H1 (cell line): ENCODE data around the gene DDR2. TPM values are rescaled to one million over a fixed set of nuclear protein-coding genes. Genes with fewer than 3 reads are reported as not detected.
"Not testable (repeated sequence)": the region's sequence is repeated elsewhere in the genome, so short reads cannot be mapped to it uniquely, and the experiment has no call there.

ENCODE experiments used
- CTCF ChIA-PET: fragments of 300-600 bp; sonication (Branson Sonifier 250); formaldehyde crosslinking; loops from one replicate; lab custom pipeline; 2021; ENCODE audit not compliant: partially characterized antibody; lab: Charles Lee
- POLR2A ChIA-PET: fragments of 300-600 bp; sonication (Branson Sonifier 250); formaldehyde crosslinking; loops from one replicate; lab custom pipeline; 2021; ENCODE audit warnings: inconsistent platforms; ENCODE audit not compliant: partially characterized antibody; lab: Charles Lee
- DNase-seq, 2 experiments: peaks; one replicate each; pipeline versions ENCODE4 v3.0.0 to v3.0.0-alpha.2; 2010 to 2022; ENCODE audit warnings: low spot score in 2 of 2, low read depth in 1 of 2, mixed read lengths in 1 of 2
- FAIRE-seq: peaks from 2 replicates; lab custom pipeline; 2011; peaks lifted over from hg19 to GRCh38; lab: Jason Lieb, UNC
- H2AFZ ChIP-seq: 2 replicates; pipeline ENCODE4 v1.8.1; 2012; ENCODE audit warnings: low read length, inconsistent platforms
- H2AK5ac ChIP-seq: 2 replicates; pipeline ENCODE4 v1.6.1; 2013; ENCODE audit warnings: low read depth, low read length
- H2BK120ac ChIP-seq: replicated peaks from 2 replicates; pipeline ENCODE3; 2013; ENCODE audit warnings: low read depth, low read length, inconsistent platforms
- H2BK12ac ChIP-seq: 2 replicates; pipeline ENCODE4 v1.6.1; 2013; ENCODE audit warnings: low read depth, low read length
- H2BK15ac ChIP-seq: 2 replicates; pipeline ENCODE4 v1.6.1; 2013; ENCODE audit warnings: low read length
- H2BK20ac ChIP-seq: 2 replicates; pipeline ENCODE4 v1.6.1; 2013; ENCODE audit warnings: low read length
- H2BK5ac ChIP-seq: 2 replicates; pipeline ENCODE4 v1.6.1; 2013; ENCODE audit warnings: low read depth, low read length
- H3K14ac ChIP-seq: 2 replicates; pipeline ENCODE4 v1.6.1; 2013; ENCODE audit warnings: inconsistent platforms; ENCODE audit not compliant: insufficient read length
- H3K18ac ChIP-seq: 2 replicates; pipeline ENCODE4 v1.6.1; 2013; ENCODE audit warnings: low read length; ENCODE audit errors: extremely low read depth
- H3K23ac ChIP-seq: 2 replicates; pipeline ENCODE4 v1.6.1; 2013; ENCODE audit warnings: inconsistent platforms; ENCODE audit not compliant: insufficient read length
- H3K23me2 ChIP-seq: 2 replicates; pipeline ENCODE4 v1.6.1; 2013; ENCODE audit warnings: low read depth, low read length
- H3K27ac ChIP-seq: 2 replicates; pipeline ENCODE4 v1.6.1; 2011; ENCODE audit warnings: low read depth, low read length, inconsistent platforms
- H3K27me3 ChIP-seq, 4 experiments: replicated peaks in 1 of 4; 1 replicate in 1 of 4; 2 replicates in 3 of 4; pipeline versions ENCODE4 v1.6.1 to v1.8.1; 2011 to 2013; ENCODE audit warnings: low read length in 3 of 4, mild to moderate bottlenecking in 3 of 4, inconsistent platforms in 2 of 4, mixed read lengths in 2 of 4, moderate library complexity in 1 of 4; ENCODE audit not compliant: control insufficient read depth in 3 of 4, insufficient read depth in 3 of 4; ENCODE audit errors: extremely low read depth in 1 of 4
- H3K36me3 ChIP-seq, 4 experiments: 2 replicates each; pipeline versions ENCODE4 v1.6.1 to v1.8.1; 2011 to 2013; ENCODE audit warnings: mild to moderate bottlenecking in 4 of 4, low read length in 3 of 4, moderate library complexity in 2 of 4, control low read depth in 1 of 4, inconsistent platforms in 1 of 4; ENCODE audit not compliant: insufficient read depth in 4 of 4, control insufficient read depth in 2 of 4
- H3K4ac ChIP-seq: replicated peaks from 2 replicates; pipeline ENCODE3; 2013; ENCODE audit warnings: low read length, low read depth, mixed read lengths, inconsistent platforms; ENCODE audit not compliant: insufficient read length
- H3K4me1 ChIP-seq, 4 experiments: replicated peaks in 1 of 4; 1 replicate in 1 of 4; 2 replicates in 3 of 4; pipeline versions ENCODE4 v1.6.1 to v1.8.1; 2011 to 2013; ENCODE audit warnings: low read length in 3 of 4, inconsistent platforms in 2 of 4, mixed read lengths in 1 of 4; ENCODE audit not compliant: insufficient read depth in 4 of 4, control insufficient read depth in 3 of 4
- H3K4me2 ChIP-seq, 2 experiments: 2 replicates each; pipeline versions ENCODE4 v1.6.1 to v1.8.1; 2011 to 2013; ENCODE audit warnings: low read depth in 2 of 2, low read length in 2 of 2, control low read depth in 1 of 2, inconsistent platforms in 1 of 2, mild to moderate bottlenecking in 1 of 2; ENCODE audit not compliant: insufficient read depth in 1 of 2
- H3K4me3 ChIP-seq, 4 experiments: fragments of 200-600, 300-600 bp in 1 of 4; sonication (generic), shearing (Covaris generic), sonication (Bioruptor Twin) in 1 of 4; 2 replicates each; pipeline versions ENCODE4 v1.5.1 to v1.8.1; 2011 to 2016; ENCODE audit warnings: low read length in 4 of 4, low read depth in 3 of 4, control low read depth in 2 of 4, inconsistent platforms in 2 of 4, mild to moderate bottlenecking in 2 of 4, mixed read lengths in 1 of 4, moderate library complexity in 1 of 4; ENCODE audit not compliant: insufficient read depth in 2 of 4; ENCODE audit errors: extremely low read depth in 1 of 4
- H3K56ac ChIP-seq: replicated peaks from 2 replicates; pipeline ENCODE3; 2013; ENCODE audit warnings: low read depth, mild to moderate bottlenecking, mixed read lengths, low read length, inconsistent platforms; ENCODE audit not compliant: insufficient read length
- H3K79me1 ChIP-seq: 2 replicates; pipeline ENCODE4 v1.6.1; 2013; ENCODE audit warnings: low read depth, low read length, control low read depth
- H3K79me2 ChIP-seq, 2 experiments: 2 replicates each; pipeline versions ENCODE4 v1.6.1 to v1.8.1; 2012 to 2013; ENCODE audit warnings: low read length in 2 of 2, mild to moderate bottlenecking in 2 of 2, inconsistent platforms in 1 of 2; ENCODE audit not compliant: insufficient read depth in 2 of 2, control insufficient read depth in 1 of 2
- H3K9ac ChIP-seq, 4 experiments: replicated peaks in 1 of 4; 1 replicate in 1 of 4; 2 replicates in 3 of 4; pipeline versions ENCODE4 v1.6.1 to v1.8.1; 2011 to 2013; ENCODE audit warnings: low read depth in 3 of 4, low read length in 3 of 4, control low read depth in 2 of 4, mild to moderate bottlenecking in 2 of 4, moderate library complexity in 2 of 4, inconsistent platforms in 1 of 4; ENCODE audit errors: extremely low read depth in 1 of 4
- H3K9me3 ChIP-seq, 2 experiments: 2 replicates each; pipeline versions ENCODE4 v1.6.1 to v1.8.1; 2012 to 2013; ENCODE audit warnings: mild to moderate bottlenecking in 2 of 2, moderate library complexity in 2 of 2, control low read depth in 1 of 2, inconsistent platforms in 1 of 2, low read depth in 1 of 2, low read length in 1 of 2, mixed read lengths in 1 of 2; ENCODE audit not compliant: insufficient read depth in 2 of 2
- H4K20me1 ChIP-seq, 2 experiments: replicated peaks in 1 of 2; 2 replicates each; pipeline versions ENCODE3 to v1.8.1; 2011 to 2013; ENCODE audit warnings: inconsistent platforms in 2 of 2, low read length in 2 of 2, mild to moderate bottlenecking in 1 of 2; ENCODE audit not compliant: insufficient read depth in 2 of 2, control insufficient read depth in 1 of 2
- H4K5ac ChIP-seq: 2 replicates; pipeline ENCODE4 v1.6.1; 2013; ENCODE audit warnings: low read length, low read depth, mixed read lengths, inconsistent platforms; ENCODE audit not compliant: insufficient read length
- H4K8ac ChIP-seq: 2 replicates; pipeline ENCODE4 v1.8.0; 2013; ENCODE audit warnings: mild to moderate bottlenecking, moderate library complexity, low read length, inconsistent platforms; ENCODE audit not compliant: insufficient read depth; ENCODE audit errors: extremely low read depth
- H4K91ac ChIP-seq: replicated peaks from 2 replicates; pipeline ENCODE3; 2013; ENCODE audit warnings: low read length, mixed read lengths, inconsistent platforms; ENCODE audit not compliant: insufficient read length
- PHF8 ChIP-seq: fragments of 200-600 bp; sonication (generic); conservative IDR thresholded peaks from 2 replicates; pipeline ENCODE4 v1.7.1; 2012; ENCODE audit warnings: low read depth, mild to moderate bottlenecking, inconsistent platforms, low read length, moderate library complexity
- WGBS, 2 experiments: shearing (Covaris generic) in 1 of 2; methylation state at CpG; one replicate each; pipeline versions ENCODE4 v1.1.6 to v1.1.7; 2013 to 2015; ENCODE audit warnings: low lambda C conversion rate in 2 of 2, mixed read lengths in 2 of 2, inconsistent platforms in 1 of 2, low coverage in 1 of 2, missing lambda C conversion rate in 1 of 2; ENCODE audit not compliant: insufficient replicate concordance in 2 of 2, insufficient coverage in 1 of 2, insufficient read length in 1 of 2; ENCODE audit errors: extremely low coverage in 1 of 2, missing lambda C conversion rate in 1 of 2; 5-methylcytosine and 5-hydroxymethylcytosine counted together
- polyA plus RNA-seq, 7 experiments: library from polyadenylated mRNA; depleted of rRNA in 3 of 7; stranded (reverse) in 5 of 7; unstranded in 2 of 7; fragments of >200 nt in 5 of 7; fragments of 200-250 nt in 2 of 7; gene quantifications; 1 replicate in 5 of 7; 2 replicates in 1 of 7; 4 replicates in 1 of 7; pipeline versions ENCODE4 v1.2.1 to v1.2.3, GENCODE V29; 2011 to 2013; ENCODE audit warnings: missing spikeins in 2 of 7, mixed read lengths in 2 of 7
- total RNA-seq: library from RNA; stranded (reverse); fragmentation: NEBNext Ultra II Directional; extraction: Animal tissue kit (Norgen Biotek cat#: 25700); gene quantifications from 2 replicates; pipeline ENCODE4 v1.2.1, GENCODE V29; 2021

DDR2 gene
- total and polyA plus RNA-seq, 2 of the 8 experiments (the other 6 are each of a cell fraction or from before 2014, with no cell fraction given) = 1.00 to 2.1 TPM

DNA sequence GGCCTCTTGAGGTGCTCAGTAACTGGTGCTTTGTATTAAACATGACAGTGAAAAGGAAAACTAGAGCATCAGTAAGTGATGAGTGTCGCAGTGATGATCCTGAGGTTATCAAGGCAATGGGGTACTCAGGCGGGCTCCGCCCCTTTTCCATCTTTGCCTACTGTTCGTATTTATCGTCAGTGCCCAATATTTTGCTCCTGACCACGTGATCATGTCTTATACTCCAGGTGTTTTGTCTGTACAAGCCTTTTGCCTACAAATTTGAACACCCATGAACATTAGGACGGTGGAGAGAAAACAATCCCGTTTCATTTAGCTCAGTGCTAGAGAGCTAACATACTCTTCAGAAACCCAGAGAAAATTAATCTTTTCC is 158.7 kb downstream of the DDR2 start:
- H3K14ac ChIP-seq, H2BK12ac ChIP-seq, H2BK120ac ChIP-seq, H4K5ac ChIP-seq, H3K27me3 ChIP-seq, H2AFZ ChIP-seq, H3K23me2 ChIP-seq, H3K4me1 ChIP-seq, H2BK20ac ChIP-seq, H2BK15ac ChIP-seq, H4K8ac ChIP-seq, H2BK5ac ChIP-seq, DNase-seq, H4K91ac ChIP-seq, H3K4ac ChIP-seq, H3K79me1 ChIP-seq, H3K27ac ChIP-seq, H3K18ac ChIP-seq, H3K79me2 ChIP-seq, H3K9me3 ChIP-seq, H3K56ac ChIP-seq, H4K20me1 ChIP-seq, H2AK5ac ChIP-seq, H3K23ac ChIP-seq, POLR2A ChIA-PET, FAIRE-seq: not testable (repeated sequence)
- Histone ChIP-seq H3K4me3 (peak overlapping the region; percentile 47 to 62 (median 55)), H3K36me3 (peaks cover 0 to 15% (median 1%) of the 10 kb centered on the region in 4 experiments; a peak in 3 of 8 replicates), H3K4me2 (peak overlapping the region; percentile 12 to 67; a peak in 3 of 4 replicates), H3K9ac (peak overlapping the region in 3 of 4 experiments; percentile 20 to 63 (median 43); a peak in 5 of 7 replicates)
- CTCF ChIA-PET = interaction anchor here (1.3 kb wide), 1 partner anchor 178 kb away, joined by 3 read pairs; no protein-coding TSS in a partner anchor
- TF ChIP-seq PHF8 = 0 out of 2 replicates have a peak, but pooled peaks have one; percentile 19
- WGBS, 2 experiments = 2% methylated on average over 6 of the region's 8 CpGs; no CpG with 5 or more reads in 1 of the 2 experiments

DNA sequence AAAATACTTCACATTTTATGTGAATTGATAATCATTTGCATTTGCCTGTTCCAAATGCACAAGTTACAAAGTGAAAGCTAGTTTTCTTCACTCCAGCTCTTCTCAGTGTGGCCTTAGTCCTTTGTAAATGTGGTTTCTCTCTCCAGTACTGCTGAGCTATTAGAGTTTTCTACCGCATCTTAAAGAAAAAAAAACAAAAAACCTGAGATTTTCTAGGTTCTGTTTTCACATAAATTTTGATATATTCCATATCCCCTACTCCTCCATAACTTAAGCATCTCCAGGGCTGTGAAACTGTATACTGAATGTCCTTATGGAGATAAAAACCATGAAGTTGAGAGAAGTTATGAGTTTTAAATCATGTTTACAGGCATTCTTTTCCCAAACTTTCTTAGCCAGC is 162.0 kb downstream of the DDR2 start:
- H2BK12ac ChIP-seq, H2BK120ac ChIP-seq, H2BK15ac ChIP-seq, H3K4ac ChIP-seq, H3K79me2 ChIP-seq, H3K9me3 ChIP-seq, H3K56ac ChIP-seq, DNase-seq, FAIRE-seq, H3K4me1 ChIP-seq, H4K5ac ChIP-seq, CTCF ChIA-PET, H3K14ac ChIP-seq, H3K27me3 ChIP-seq, H3K4me2 ChIP-seq, H3K23ac ChIP-seq, H4K8ac ChIP-seq, H2AFZ ChIP-seq, H4K20me1 ChIP-seq, H3K23me2 ChIP-seq, H3K18ac ChIP-seq, H3K27ac ChIP-seq, H4K91ac ChIP-seq, H3K79me1 ChIP-seq, H2AK5ac ChIP-seq, H2BK5ac ChIP-seq, POLR2A ChIA-PET, H3K4me3 ChIP-seq, H3K9ac ChIP-seq, H2BK20ac ChIP-seq: not testable (repeated sequence)
- WGBS, 2 experiments = 87% methylated on average over 1 of the region's 1 CpG; no CpG with 5 or more reads in 1 of the 2 experiments
- H3K36me3 ChIP-seq = peaks cover 0 to 26% (median 3%) of the 10 kb centered on the region in 4 experiments; a peak in 4 of 8 replicates
